Left forelimb (tissue), 1 donor: ENCODE data around the gene DGKB.

Experiments used
- DNase-seq: peaks from one replicate; pipeline ENCODE4 v3.0.0-alpha.2; 2018; ENCODE audit warnings: low spot score

Gene DGKB

DNA sequence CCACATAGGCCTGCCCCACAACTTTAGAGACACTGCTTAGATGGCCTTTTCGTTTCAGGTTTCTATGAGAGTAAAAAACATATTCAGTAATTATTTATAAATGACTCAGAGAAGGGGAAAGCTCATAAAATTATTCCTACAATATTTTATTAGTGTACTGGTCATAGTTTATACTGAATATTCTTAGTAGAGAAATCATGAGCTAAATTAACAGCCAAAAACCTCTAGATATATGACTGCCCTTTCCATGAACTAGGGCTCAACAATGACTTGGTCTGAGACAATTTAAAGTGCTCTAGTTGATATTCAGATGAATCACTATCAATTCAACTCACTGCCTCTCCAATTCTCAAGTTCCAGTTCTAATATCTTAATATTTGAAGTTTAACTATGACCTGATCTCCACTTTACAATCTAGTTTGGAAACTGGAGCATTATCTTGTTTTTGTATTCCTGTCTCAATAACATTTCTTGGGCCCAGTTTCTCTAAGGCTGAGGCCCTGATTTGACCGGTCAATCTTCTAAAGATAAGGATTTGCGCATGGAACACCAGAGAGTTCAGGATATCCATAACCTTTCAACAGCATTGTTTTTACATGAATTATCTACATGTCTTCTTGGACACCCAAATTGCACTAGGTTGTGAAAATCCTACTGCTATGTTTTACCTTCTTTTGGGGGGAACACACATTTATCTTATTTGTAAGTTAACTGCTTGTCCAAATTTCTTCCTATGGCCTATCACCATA is 141.6 kb downstream of the DGKB start:
- DNase-seq: no peak

DNA sequence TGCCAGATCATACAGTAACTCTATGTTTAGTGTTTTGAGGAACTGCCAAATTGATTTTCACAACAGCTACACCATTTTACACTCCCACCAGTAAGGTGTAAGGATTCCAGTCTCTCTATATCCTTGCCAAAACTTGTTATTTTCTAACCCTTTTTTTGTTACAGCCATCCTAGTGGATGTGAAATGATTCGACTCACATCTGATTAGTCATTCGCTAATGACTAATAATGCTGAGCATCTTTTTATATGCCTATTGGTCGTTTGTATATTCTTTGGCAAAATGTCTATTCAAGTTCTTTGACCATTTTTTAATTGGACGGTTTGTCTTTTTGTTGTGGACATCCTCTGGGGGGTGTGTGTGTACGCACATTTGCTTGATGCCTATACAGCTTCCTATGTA is 142.8 kb downstream of the DGKB start:
- no peak for DNase-seq

DNA sequence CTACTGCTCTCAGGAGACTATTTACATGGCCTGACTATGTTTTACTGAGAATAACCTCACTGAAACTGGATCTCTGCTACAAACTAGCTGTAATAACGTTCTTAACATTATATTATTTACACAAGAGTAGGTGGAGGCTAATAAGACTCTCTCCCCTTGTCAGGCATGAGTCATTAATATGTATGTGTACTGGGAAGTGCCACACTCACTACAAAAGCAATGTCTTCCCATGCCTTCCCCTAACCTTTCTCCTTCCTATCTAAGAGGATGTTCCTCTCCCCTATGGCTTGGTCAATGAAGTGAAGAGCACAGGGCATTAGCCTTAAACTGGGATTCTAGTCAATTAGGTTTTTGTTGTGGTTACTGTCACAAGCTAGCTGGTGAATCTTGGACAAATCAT is 147.9 kb downstream of the DGKB start:
- no peak for DNase-seq

DNA sequence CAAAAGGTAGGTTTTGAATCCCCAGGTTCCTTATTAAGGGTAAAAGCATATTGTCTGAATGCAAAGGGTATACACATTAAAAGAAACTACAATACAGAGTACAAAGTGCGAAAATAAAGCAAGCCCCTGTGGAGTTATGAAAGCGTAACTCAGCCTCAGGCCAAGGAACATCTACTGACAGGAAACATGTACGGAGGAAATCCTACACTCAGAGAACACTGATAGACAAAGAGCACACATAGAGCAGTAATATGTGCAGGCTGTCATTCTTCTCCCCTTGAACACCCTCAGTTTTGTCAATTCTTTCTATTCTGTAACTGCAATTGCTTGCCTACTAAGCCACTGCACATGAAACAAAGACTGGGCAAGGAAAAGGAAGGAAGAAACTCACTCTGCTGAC is 150.2 kb downstream of the DGKB start:
- DNase-seq: no peak

DNA sequence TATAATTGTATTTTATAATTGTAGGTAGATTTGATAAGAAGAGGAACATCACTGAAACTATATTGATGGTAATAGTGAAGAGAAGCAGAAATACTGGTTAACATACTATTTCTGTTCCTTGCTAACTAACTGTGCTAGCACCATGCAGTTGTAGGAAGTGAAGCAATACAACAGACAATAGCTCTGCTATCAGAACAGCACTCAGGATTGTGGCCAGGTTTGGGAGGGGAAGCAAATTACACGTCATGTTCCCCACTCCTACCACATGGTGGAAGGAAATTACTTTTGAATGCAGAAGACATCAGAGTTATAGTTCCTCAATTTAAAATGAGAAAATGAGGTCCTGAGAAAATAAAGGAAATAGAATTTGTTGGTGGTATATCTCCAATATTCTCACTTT is 151.1 kb downstream of the DGKB start:
- DNase-seq: no peak

DNA sequence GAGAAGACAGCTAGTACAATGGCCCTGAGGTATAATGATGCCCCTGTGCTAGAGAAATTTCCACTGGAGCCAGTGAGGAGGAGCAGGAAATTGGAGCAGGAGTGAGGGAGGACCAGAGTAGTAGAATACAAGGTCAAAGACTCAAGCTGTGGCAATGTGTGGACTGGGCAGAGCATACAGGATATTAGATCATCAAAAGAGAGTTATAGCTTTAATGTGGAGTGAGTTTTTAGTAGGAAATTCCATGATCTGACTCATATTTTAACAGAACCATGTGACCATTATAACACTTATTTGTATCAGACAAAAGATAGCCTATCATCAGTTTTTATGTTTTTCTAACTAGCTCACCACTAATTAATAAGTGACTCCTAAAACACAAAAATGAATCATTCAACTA is 154.1 kb downstream of the DGKB start:
- DNase-seq: no peak

DNA sequence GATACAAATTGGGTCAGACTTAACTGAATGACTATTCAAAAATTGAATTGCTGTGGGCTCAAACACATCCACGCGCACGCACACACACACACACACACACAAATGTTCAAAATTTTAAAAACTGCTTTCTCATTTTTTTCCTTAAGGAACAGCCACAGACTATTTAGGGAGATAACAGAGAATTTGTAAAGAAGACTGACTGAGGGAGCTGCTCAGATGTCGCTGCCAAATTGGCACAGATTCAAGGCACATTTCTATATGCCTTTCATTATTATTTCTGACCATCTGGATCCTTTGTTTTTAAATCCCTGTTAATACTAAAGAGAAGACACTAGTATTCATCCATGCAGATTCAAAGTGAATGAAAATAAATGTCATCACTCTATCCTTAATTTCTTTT is 154.8 kb downstream of the DGKB start:
- DNase-seq: no peak

DNA sequence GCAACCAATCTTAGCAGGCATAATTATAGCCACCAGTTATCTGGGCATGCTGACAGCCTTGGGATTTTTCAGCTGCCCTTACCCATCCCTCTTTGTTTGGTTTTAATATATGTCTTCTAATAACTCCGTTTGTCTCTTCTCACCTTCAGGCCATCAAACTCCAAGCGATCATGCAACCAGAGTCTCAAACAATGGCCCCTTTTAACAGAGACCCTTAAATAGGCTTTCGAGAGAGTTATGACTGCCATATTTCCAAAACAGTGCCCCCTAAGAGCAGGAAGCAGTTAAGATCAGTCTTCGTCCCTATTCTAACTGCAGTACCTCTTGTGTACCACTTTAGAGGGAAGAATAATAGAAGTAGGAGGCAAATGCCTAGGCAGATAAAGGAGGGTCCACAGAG is 157.5 kb downstream of the DGKB start:
- no peak for DNase-seq

DNA sequence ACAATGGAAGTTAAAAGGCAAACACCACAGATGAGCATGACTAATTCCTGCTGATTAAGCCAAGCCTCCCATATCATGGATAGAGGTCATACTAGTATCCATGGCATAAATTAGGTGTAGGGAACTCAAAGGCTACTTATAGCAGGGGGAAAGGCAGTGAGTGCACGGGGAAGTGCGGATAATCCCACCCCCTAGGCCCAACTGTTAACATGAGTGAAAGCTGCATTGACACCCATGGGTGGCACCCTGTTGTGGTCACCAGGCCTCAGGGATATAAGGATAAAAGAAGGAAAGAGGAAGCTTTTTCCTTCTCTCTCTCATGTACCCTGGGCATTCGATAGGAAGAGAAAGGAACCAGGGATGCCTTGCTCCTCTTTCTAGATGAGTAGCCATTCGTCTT is 161.9 kb downstream of the DGKB start:
- no peak for DNase-seq

DNA sequence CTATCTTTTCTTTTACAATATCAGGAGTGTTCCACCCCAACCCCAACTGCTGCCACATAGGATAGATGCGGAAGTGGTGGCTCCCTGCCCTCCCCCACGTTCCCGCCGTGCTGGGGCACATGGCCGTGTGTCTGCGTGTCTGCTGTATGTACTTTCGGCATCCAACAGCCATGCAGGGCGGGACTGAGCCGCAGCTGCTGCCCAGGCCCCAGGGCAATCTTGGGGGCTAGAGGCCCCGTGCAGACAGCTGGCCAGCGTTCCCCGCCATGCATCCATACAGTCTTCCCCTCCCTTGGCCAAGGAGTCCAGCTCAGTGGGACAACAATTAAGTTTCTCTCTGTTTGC is 162.7 kb downstream of the DGKB start:
- DNase-seq: no peak

DNA sequence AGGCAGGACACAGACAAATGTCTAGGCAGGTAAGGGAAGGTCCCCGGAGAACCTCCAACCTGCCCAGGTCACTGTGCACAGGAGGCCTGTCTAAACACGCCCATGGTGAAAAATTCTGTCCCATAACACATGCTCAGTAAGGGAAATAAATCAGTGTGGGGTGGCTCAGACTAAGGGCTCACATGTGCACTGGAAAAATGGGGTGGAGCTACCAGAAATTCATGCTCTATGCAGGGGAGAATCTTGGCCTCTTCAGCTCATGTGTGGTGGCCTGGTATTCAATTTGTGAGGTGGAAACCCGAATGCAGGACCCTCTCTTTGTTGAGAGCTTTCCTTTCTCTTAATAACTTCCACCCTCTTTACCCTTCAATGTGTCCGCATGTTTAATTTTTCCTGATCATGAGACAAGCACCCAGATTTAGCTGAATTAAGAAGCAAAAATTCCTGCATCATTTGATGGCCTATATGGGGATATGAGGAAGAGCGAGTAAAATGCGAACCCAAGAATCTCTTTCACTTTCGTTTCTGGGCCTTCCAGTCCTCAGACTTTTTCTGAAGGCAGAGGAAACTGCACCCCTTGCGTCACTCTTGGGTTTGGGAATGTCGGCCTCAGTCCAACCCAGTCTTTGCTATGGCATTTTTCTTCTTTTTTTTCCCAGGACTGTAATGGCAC is 163.2 kb downstream of the DGKB start:
- no peak for DNase-seq

DNA sequence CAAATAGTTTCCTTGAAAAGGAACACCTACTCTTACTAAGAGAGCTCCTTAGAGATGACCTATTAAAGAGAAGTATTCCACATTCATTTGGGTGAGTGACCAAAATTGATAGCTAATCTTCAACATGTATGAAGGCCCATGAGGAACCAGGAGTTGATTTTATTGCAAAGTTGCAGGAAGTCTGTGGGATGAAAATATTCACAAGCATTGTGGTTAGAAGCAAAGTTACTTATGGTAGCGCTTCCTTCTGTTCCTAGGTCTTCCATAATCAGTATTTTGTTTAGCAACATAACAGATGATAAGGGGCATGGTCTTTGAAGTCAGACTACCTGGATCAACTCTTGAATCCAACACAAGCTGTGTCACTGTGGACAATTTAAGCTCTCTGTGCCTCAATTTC is 164.5 kb downstream of the DGKB start:
- DNase-seq: no peak

DNA sequence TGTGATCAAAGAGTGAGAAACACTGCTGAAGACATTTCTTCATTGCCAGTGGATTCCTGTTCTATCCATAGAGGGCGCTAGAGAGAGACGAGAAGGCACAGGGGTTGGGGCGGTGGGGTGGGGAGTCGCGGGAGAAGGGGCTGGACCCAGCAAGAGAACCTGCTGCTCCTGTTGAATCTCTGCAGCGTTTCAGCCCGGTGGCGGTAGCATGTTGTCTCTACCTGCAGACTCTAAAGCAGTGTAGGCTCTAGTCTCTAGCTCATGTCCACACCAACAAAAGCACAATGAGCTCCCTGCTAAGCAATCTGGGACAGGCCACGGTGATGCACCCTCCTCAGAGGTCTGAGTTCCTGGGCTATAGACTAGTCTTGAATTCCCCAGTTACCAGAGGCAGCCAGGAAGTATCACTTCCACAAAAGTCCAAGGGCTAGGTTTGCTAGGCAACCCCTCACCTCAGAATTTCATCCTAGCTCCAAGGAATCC is 167.7 kb downstream of the DGKB start:
- DNase-seq: no peak

DNA sequence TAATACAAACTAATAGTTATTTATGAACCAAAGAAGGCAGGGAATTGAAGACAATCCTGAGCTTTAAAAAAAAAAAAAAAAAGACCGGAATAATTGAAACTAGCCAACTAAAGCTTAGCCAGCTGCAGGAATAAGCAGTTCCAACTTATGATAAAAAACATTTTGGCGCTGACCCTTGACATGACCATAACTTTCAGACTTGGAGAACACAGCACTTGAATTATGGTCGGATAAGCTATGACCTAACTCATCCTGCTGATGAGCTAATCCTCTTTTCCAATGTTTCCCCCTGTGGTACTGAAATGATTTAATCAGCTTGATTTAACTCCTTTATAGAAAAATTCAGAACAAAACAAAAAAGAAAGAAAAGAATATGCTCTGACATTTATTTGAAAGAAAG is 181.8 kb downstream of the DGKB start:
- no peak for DNase-seq

DNA sequence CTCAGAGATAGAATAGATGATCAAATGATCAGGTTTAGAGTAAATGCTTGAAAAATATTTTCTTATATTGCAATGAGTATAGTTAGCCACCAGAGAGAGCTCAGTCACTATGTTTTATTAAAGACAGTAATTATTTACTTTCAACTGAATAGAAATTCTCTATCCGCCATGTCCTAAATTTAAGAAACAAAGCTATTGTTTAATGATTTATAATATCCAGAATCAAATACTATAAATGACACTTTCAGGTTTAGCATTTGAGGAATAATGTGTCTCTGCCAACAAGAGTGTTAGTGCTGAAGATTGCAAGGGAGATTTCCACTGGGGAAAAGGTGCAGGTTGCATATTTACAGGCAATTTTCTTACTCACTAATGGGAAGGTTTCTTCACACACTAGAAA is 184.7 kb downstream of the DGKB start:
- DNase-seq: no peak

DNA sequence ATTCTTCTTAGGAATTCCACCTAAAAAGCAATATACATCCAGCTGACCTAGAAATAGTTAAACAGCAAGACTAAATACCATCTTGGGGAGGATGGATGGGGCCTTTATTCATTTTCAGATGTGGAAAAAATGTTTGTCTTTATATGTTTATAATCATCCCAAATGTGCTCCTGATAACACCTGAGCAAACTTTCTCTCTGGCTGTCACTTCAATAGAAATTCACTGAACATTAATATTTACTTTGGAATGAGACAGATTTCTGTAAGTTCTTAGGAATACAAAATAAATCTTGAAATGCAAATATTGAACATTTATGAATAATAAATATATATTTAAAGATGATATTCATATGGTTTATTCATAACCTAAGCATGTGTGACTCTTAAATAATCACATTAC is 185.4 kb downstream of the DGKB start:
- DNase-seq: no peak

DNA sequence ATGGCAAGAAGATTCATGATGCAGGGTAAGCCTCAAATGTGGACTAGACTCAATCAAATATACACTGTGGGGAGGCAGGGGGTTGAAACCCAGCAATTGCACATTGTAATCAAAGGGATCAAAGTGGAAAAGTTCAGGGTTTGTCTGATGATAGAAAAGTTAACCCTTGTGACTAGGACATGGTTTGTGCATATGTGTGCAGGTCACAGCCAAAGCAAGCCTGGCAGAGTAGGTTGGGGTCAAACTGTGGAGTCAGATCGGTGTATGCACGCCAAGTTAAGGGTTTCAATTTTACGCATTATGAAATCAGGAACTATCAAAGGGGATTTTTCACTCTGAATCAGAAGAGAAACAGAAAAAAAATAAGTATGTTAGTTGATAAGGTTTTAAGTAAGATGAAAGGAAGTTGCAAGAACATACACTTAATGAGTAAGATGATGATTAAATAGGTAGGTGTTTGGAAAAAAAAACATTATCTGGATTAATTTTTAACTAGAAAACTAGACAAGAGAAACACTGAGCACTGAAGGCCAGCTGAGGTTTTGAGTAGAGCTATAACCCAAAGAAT is 188.3 kb downstream of the DGKB start:
- no peak for DNase-seq

DNA sequence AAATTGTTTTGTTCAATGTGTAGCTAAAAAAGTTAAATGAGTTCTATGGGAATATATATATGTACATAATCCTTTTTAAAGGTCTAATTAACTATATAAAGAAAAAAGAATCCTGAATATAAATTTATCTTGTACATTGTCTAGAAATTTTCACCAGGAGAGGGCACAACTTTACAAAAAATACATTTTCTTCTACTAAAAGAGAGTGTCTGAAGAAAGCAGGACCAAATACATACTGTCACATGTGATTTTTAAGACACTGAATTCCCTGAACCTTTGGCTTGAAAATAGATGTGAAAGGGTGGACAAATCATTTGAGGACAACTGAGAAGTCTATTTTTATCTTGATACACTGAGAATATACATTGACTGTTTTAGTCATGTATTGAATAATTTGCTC is 204.3 kb downstream of the DGKB start:
- DNase-seq: no peak

DNA sequence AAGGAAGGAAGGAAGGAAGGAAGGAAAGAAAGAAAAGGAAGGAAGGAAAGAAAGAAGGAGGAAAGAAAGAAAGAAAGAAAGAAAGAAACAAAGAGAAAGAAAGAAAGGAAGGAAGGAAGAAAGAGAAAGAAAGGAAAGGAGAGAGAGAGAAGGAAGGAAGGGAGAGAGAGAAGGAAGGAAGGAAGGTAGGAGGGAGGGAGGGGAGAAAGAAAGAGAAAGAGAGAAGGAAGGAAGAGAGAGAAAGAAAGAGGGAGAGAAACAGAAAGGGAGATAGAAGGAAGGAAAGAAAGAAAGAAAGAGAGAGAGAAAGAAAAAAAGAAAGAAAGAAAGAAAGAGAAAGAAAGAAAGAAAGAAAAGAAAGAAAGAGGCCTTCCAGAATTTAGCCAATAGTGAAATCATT is 204.9 kb downstream of the DGKB start:
- DNase-seq: no peak

DNA sequence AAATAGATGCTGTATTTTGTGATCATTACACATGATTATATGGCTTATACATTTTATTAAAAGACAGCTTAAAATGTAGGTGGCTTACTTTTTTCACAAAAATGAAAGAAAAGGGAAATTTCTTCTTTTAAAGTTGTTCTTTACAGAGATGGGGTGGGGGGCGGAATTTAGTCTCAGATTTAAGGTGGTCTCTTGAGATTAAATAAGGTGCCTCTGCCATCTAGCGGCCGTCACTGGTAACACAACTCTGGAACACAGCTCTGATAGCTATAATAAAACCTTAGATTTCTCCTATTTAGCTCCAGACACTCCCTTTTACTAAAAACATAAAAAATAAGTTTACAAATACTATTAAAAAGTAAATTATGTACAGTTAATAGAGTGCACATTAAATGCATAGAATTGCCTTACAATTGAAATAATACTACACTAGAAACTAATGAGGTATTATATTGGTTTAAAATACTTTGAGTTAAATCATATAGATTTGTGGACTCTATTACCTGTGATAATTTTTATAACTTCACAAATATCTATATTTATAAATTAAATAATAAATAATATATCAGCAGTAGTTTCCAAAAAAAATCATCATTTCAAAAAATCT is 210.9 kb downstream of the DGKB start:
- DNase-seq: no peak

DNA sequence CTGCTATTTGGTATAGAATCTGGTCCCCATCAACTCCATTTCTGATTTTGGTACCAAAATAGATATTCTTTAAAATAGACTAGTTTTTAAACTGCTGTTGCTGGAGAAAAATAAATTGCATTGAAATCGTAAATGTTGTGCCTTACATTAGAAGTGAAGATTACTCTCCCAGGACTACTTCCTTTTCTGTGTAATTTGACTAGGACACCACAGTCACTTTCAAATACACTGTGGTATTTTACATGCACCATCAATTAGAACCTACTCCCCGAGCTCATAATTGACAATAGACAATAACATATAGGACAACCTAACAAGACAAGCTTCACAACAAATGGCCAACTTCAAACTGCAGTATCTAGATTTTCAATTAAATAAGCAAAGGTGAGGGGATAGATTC is 211.5 kb downstream of the DGKB start:
- no peak for DNase-seq

DNA sequence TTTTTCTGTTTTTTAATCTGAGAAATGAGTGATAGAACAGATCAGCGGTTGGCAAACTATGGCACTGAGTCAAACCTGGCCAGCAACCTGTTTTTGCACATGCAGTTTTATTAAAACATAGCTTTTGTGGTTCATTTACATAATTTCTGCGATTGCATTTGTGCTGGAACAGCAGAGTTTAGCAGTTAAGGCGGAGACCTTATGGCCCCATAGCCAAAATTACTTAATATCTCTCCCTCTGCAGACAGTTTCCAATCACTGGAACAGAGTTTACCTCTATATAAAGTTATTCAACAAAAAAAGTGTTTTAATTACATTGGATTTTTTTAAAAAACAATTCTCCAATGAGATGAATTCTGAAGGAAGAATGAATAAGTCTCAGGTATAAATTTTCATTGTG is 212.1 kb downstream of the DGKB start:
- no peak for DNase-seq

DNA sequence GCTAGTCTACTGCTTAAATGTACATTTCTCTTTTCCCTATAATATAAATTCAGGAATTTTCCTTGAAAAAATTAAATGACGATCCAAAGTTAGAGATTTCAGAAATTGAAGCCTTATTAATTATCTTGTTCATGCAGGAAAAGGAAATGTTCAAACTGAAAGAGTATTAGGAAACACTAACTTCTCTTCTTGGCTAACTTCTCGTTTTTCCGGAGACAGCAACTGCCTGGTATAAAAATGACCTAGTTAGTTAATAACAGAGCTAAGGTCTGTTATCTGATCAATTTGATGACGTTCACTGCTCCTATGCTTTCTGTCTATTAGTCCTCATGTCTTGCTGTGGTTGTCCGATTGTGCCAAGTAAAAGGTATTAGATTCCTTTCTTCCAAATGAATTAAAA is 212.5 kb downstream of the DGKB start:
- DNase-seq: no peak
